CD4-positive, alpha-beta T cell (primary cell): Measurements from ENCODE around the gene RAD51B. TPM values are rescaled to one million over a fixed set of nuclear protein-coding genes. Genes with fewer than 3 reads are reported as not detected.

ENCODE experiments used
- ATAC-seq: fragments of 200-7000 bp; cut with Tn5 transposase; one replicate; pipeline ENCODE4 v1.10.0; 2022; ENCODE audit warnings: mild to moderate bottlenecking; ENCODE audit not compliant: poor library complexity
- CTCF ChIA-PET: fragments of 350-600 bp; sonication (Branson Sonifier 250); formaldehyde crosslinking; loops from one replicate; lab custom pipeline; 2021; ENCODE audit warnings: antibody characterized with exemption, inconsistent platforms; lab: Charles Lee
- POLR2A ChIA-PET: fragments of 350-600 bp; sonication (Branson Sonifier 250); formaldehyde crosslinking; loops from one replicate; lab custom pipeline; 2021; ENCODE audit warnings: antibody characterized with exemption, inconsistent platforms; lab: Charles Lee
- DNase-seq, 14 experiments: peaks; one replicate each; pipeline ENCODE4 v3.0.0-alpha.2; 2013 to 2020; ENCODE audit warnings: mixed read lengths in 2 of 14
- H3K27ac ChIP-seq, 2 donors: one replicate each; pipeline versions ENCODE4 v1.5.1 to v1.7.0; 2013; ENCODE audit warnings: low read length in 2 of 2, low read depth in 1 of 2, mild to moderate bottlenecking in 1 of 2
- H3K27me3 ChIP-seq, 2 experiments: 1 replicate in 1 of 2; 2 replicates in 1 of 2; pipeline versions ENCODE4 v1.6.1 to v1.7.0; 2013; ENCODE audit warnings: low read length in 2 of 2, control low read depth in 1 of 2, mild to moderate bottlenecking in 1 of 2, moderate library complexity in 1 of 2; ENCODE audit not compliant: insufficient read depth in 2 of 2, control insufficient read depth in 1 of 2
- H3K36me3 ChIP-seq: one replicate; pipeline ENCODE4 v1.6.1; 2013; ENCODE audit warnings: low read length, control low read depth; ENCODE audit not compliant: insufficient read depth
- H3K4me1 ChIP-seq: one replicate; pipeline ENCODE4 v1.6.1; 2013; ENCODE audit warnings: low read length, control low read depth; ENCODE audit not compliant: insufficient read depth
- H3K4me3 ChIP-seq: one replicate; pipeline ENCODE4 v1.5.1; 2013; ENCODE audit warnings: mild to moderate bottlenecking, low read length, moderate library complexity
- H3K9me3 ChIP-seq, 2 experiments: 1 replicate in 1 of 2; 2 replicates in 1 of 2; pipeline versions ENCODE4 v1.6.1 to v1.7.0; 2013; ENCODE audit warnings: low read length in 2 of 2, mild to moderate bottlenecking in 2 of 2, control low read depth in 1 of 2, moderate library complexity in 1 of 2; ENCODE audit not compliant: control insufficient read depth in 1 of 2, insufficient read depth in 1 of 2
- H3K27ac Mint-ChIP-seq: one replicate; pipeline ENCODE4 v1.8.0; 2020; ENCODE audit warnings: mixed read lengths
- H3K27me3 Mint-ChIP-seq: one replicate; pipeline ENCODE4 v1.8.0; 2021; ENCODE audit warnings: mixed read lengths
- H3K36me3 Mint-ChIP-seq: one replicate; pipeline ENCODE4 v1.8.0; 2021; ENCODE audit warnings: low read depth, mixed read lengths
- H3K4me1 Mint-ChIP-seq: one replicate; pipeline ENCODE4 v1.8.0; 2021; ENCODE audit warnings: low read depth, mixed read lengths
- H3K4me3 Mint-ChIP-seq: one replicate; pipeline ENCODE4 v1.8.0; 2020; ENCODE audit warnings: mild to moderate bottlenecking, mixed read lengths
- H3K9me3 Mint-ChIP-seq: one replicate; pipeline ENCODE4 v1.8.0; 2020; ENCODE audit warnings: mixed read lengths
- CTCF ChIP-seq: fragments of 200-600 bp; IDR thresholded peaks from one replicate; pipeline ENCODE4 v1.8.0; 2022; ENCODE audit warnings: antibody characterized with exemption, mild to moderate bottlenecking
- intact Hi-C, 2 experiments: fragments of 100-400 bp; cut with DNase I in 1 of 2; cut with micrococcal nuclease in 1 of 2; formaldehyde crosslinking; loops; one replicate each; pipeline versions ENCODE4 v1.15.1 to v1.9.0; 2023 to 2025; cut with DNase I, micrococcal nuclease
- total RNA-seq, 174 experiments: library from RNA in 2 of 174; stranded (reverse) in 2 of 174; gene quantifications; one replicate each; pipeline ENCODE4 v1.2.3 and lab custom pipeline; 2021 to 2026

RAD51B gene
- total RNA-seq, 2 experiments from 2014 or later: 18.4 to 20.0 TPM

- Mint-ChIP-seq H3K4me1 (no peaks in the 10 kb centered on the region), H3K4me3 (no peak overlapping the region), H3K9me3 (peaks cover 2% of the 10 kb centered on the region), H3K36me3 (no peaks in the 10 kb centered on the region), H3K27ac (no peak overlapping the region), H3K27me3 (no peaks in the 10 kb centered on the region)
- DNase-seq: peak in 1 of 14 experiments; percentile 23
- no peak for ATAC-seq
- Histone ChIP-seq H3K4me1 (no peaks in the 10 kb centered on the region), H3K27ac (no peak overlapping the region), H3K27me3 (no peaks in the 10 kb centered on the region), H3K4me3 (no peak overlapping the region), H3K9me3 (no peaks in the 10 kb centered on the region), H3K36me3 (no peaks in the 10 kb centered on the region)
- ChIA-PET POLR2A (no interaction called here), CTCF (no interaction called here)
- intact Hi-C loops: no loop called here
- TF ChIP-seq CTCF: no peak
Measured at GRCh38 chr14:68580096-68580645, 760.6 kb downstream of the RAD51B start.

GRCh38 chr14:68580671-68581070, 761.1 kb downstream of the RAD51B start:
- CTCF ChIA-PET: no interaction called here
- POLR2A ChIA-PET: no interaction called here
- H3K27ac Mint-ChIP-seq: no peak overlapping the region

GRCh38 chr14:68583548-68584280, 764.1 kb downstream of the RAD51B start:
- Histone ChIP-seq H3K4me1 (no peaks in the 10 kb centered on the region), H3K36me3 (no peaks in the 10 kb centered on the region), H3K27ac (no peak overlapping the region), H3K9me3 (no peaks in the 10 kb centered on the region), H3K4me3 (no peak overlapping the region), H3K27me3 (no peaks in the 10 kb centered on the region)
- H3K4me3 Mint-ChIP-seq: no peak overlapping the region
- ATAC-seq (no peak), DNase-seq (no peak)
- no peak overlapping the region for H3K27ac Mint-ChIP-seq
- H3K4me1 Mint-ChIP-seq: no peaks in the 10 kb centered on the region
- CTCF ChIA-PET: no interaction called here
- H3K36me3 Mint-ChIP-seq: no peaks in the 10 kb centered on the region
- POLR2A ChIA-PET: interaction anchor here (0.8 kb wide), 1 partner anchor 77 kb away, joined by 3 read pairs; no protein-coding TSS in a partner anchor
- intact Hi-C loops: no loop called here
- TF ChIP-seq CTCF: no peak
- no peaks in the 10 kb centered on the region for H3K9me3 Mint-ChIP-seq
- no peaks in the 10 kb centered on the region for H3K27me3 Mint-ChIP-seq

More at GRCh38 chr14:68580671-68581070, 761.1 kb downstream of the RAD51B start:
- H3K9me3 ChIP-seq: no peaks in the 10 kb centered on the region
- Mint-ChIP-seq H3K4me1 (no peaks in the 10 kb centered on the region), H3K4me3 (no peak overlapping the region), H3K27me3 (no peaks in the 10 kb centered on the region), H3K36me3 (no peaks in the 10 kb centered on the region), H3K9me3 (peaks cover 2% of the 10 kb centered on the region)
- no peak for ATAC-seq
- H3K36me3 ChIP-seq: no peaks in the 10 kb centered on the region
- no peaks in the 10 kb centered on the region for H3K4me1 ChIP-seq
- TF ChIP-seq CTCF: no peak
- H3K27ac ChIP-seq: no peak overlapping the region
- H3K4me3 ChIP-seq: no peak overlapping the region
- no peaks in the 10 kb centered on the region for H3K27me3 ChIP-seq
- DNase-seq: no peak
- intact Hi-C loops: no loop called here
